Adipocyte (in vitro differentiated cells): ENCODE results near the gene PLCD1.
A peak's percentile ranks its signal among the peaks of the same experiment; 100 is the strongest.

ENCODE experiments used
- DNase-seq: peaks from one replicate; pipeline ENCODE4 v3.0.0-alpha.2; 2015; ENCODE audit warnings: low read depth
- H3K27me3 ChIP-seq: replicated peaks from 2 replicates; pipeline ENCODE4 v1.7.0; 2013; ENCODE audit warnings: mild to moderate bottlenecking, low read length, moderate library complexity; ENCODE audit not compliant: control insufficient read depth, insufficient read depth
- H3K36me3 ChIP-seq: 2 replicates; pipeline ENCODE4 v1.7.0; 2013; ENCODE audit warnings: low read length, mild to moderate bottlenecking, moderate library complexity; ENCODE audit not compliant: control insufficient read depth, insufficient read depth, severe bottlenecking
- H3K4me1 ChIP-seq: 2 replicates; pipeline ENCODE4 v1.7.0; 2013; ENCODE audit warnings: mild to moderate bottlenecking, low read length, moderate library complexity; ENCODE audit not compliant: control insufficient read depth, insufficient read depth
- H3K4me3 ChIP-seq: 2 replicates; pipeline ENCODE4 v1.7.0; 2013; ENCODE audit warnings: mild to moderate bottlenecking, low read length, moderate library complexity
- H3K9ac ChIP-seq: 2 replicates; pipeline ENCODE4 v1.7.0; 2013; ENCODE audit warnings: mild to moderate bottlenecking, low read length, moderate library complexity
- H3K9me3 ChIP-seq: 2 replicates; pipeline ENCODE4 v1.7.0; 2013; ENCODE audit warnings: mild to moderate bottlenecking, low read length, moderate library complexity; ENCODE audit not compliant: control insufficient read depth

PLCD1 gene

GRCh38 chr3:37995652-37996641 lies 33.5 kb downstream of the PLCD1 start:
- Histone ChIP-seq H3K4me3 (no peak overlapping the region), H3K4me1 (peaks cover 17% of the 10 kb centered on the region), H3K9ac (no peak overlapping the region), H3K27me3 (no peaks in the 10 kb centered on the region), H3K36me3 (no peaks in the 10 kb centered on the region), H3K9me3 (no peaks in the 10 kb centered on the region)
- no peak for DNase-seq

GRCh38 chr3:37994639-37994972 lies 34.8 kb downstream of the PLCD1 start:
- Histone ChIP-seq H3K4me3 (peak overlapping the region; percentile 82), H3K9ac (peak overlapping the region; percentile 86), H3K4me1 (peaks cover 17% of the 10 kb centered on the region), H3K36me3 (no peaks in the 10 kb centered on the region), H3K27me3 (no peaks in the 10 kb centered on the region), H3K9me3 (no peaks in the 10 kb centered on the region)
- no peak for DNase-seq

GRCh38 chr3:37993820-37994638 lies 35.4 kb downstream of the PLCD1 start:
- Histone ChIP-seq H3K4me3 (peak overlapping the region; percentile 82), H3K27me3 (no peaks in the 10 kb centered on the region), H3K4me1 (peaks cover 17% of the 10 kb centered on the region), H3K9ac (peak overlapping the region; percentile 86), H3K36me3 (no peaks in the 10 kb centered on the region), H3K9me3 (no peaks in the 10 kb centered on the region)
- DNase-seq: peak; percentile 79

GRCh38 chr3:37993460-37993819 lies 36.0 kb downstream of the PLCD1 start:
- DNase-seq: no peak
- Histone ChIP-seq H3K4me3 (peak overlapping the region; percentile 82), H3K36me3 (no peaks in the 10 kb centered on the region), H3K9me3 (no peaks in the 10 kb centered on the region), H3K4me1 (peaks cover 14% of the 10 kb centered on the region), H3K9ac (peak overlapping the region; percentile 86), H3K27me3 (no peaks in the 10 kb centered on the region)

- H3K4me3 ChIP-seq: no peak overlapping the region
- peaks cover 10% of the 10 kb centered on the region for H3K4me1 ChIP-seq
- no peak for DNase-seq
- no peaks in the 10 kb centered on the region for H3K36me3 ChIP-seq
- H3K9ac ChIP-seq: no peak overlapping the region
- H3K27me3 ChIP-seq: no peaks in the 10 kb centered on the region
- H3K9me3 ChIP-seq: no peaks in the 10 kb centered on the region
These were observed 36.4 kb downstream of the PLCD1 start for GRCh38 chr3:37993067-37993455.

GRCh38 chr3:37992271-37993066 lies 37.0 kb downstream of the PLCD1 start:
- no peak overlapping the region for H3K4me3 ChIP-seq
- H3K9ac ChIP-seq: no peak overlapping the region
- no peaks in the 10 kb centered on the region for H3K9me3 ChIP-seq
- H3K36me3 ChIP-seq: no peaks in the 10 kb centered on the region
- H3K27me3 ChIP-seq: no peaks in the 10 kb centered on the region
- H3K4me1 ChIP-seq: peaks cover 9% of the 10 kb centered on the region
- no peak for DNase-seq

GRCh38 chr3:37991823-37992222 lies 37.6 kb downstream of the PLCD1 start:
- DNase-seq: no peak
- no peaks in the 10 kb centered on the region for H3K9me3 ChIP-seq
- H3K27me3 ChIP-seq: no peaks in the 10 kb centered on the region
- H3K4me3 ChIP-seq: no peak overlapping the region
- peaks cover 9% of the 10 kb centered on the region for H3K4me1 ChIP-seq
- no peaks in the 10 kb centered on the region for H3K36me3 ChIP-seq
- no peak overlapping the region for H3K9ac ChIP-seq

GRCh38 chr3:37991109-37991508 lies 38.3 kb downstream of the PLCD1 start:
- H3K9me3 ChIP-seq: no peaks in the 10 kb centered on the region
- H3K36me3 ChIP-seq: no peaks in the 10 kb centered on the region
- no peak overlapping the region for H3K4me3 ChIP-seq
- peaks cover 9% of the 10 kb centered on the region for H3K4me1 ChIP-seq
- DNase-seq: no peak
- no peak overlapping the region for H3K9ac ChIP-seq
- no peaks in the 10 kb centered on the region for H3K27me3 ChIP-seq

GRCh38 chr3:37990527-37990926 lies 38.9 kb downstream of the PLCD1 start, which contains the start of gene VILL:
Gene VILL (plus strand): TSS chr3:37990786. CDS start chr3:37993673, 2,887 bp downstream.
- no peak within 1 kb of the TSS for H3K4me3 ChIP-seq
- peaks cover 9% of the 10 kb centered on the region for H3K4me1 ChIP-seq
- no peaks in the 10 kb centered on the region for H3K27me3 ChIP-seq
- no peak for DNase-seq
- no peaks in the 10 kb centered on the region for H3K36me3 ChIP-seq
- H3K9ac ChIP-seq: no peak within 1 kb of the TSS
- no peaks in the 10 kb centered on the region for H3K9me3 ChIP-seq

- Histone ChIP-seq H3K9me3 (no peaks in the 10 kb centered on the region), H3K4me3 (no peak overlapping the region), H3K9ac (no peak overlapping the region), H3K27me3 (no peaks in the 10 kb centered on the region), H3K4me1 (peaks cover 8% of the 10 kb centered on the region), H3K36me3 (peaks cover 2% of the 10 kb centered on the region)
- no peak for DNase-seq
These were observed 39.5 kb downstream of the PLCD1 start for GRCh38 chr3:37989821-37990480.
